A673 (cell line): ENCODE data around the gene FBRS.

Experiments used
- EZH2 ChIP-seq: fragments of 200-600 bp; sonication (generic); IDR thresholded peaks from 2 replicates; pipeline ENCODE4 v1.6.1; 2017; ENCODE audit warnings: borderline replicate concordance, low read depth, mild to moderate bottlenecking, mixed read lengths, antibody characterized with exemption, low read length; ENCODE audit not compliant: poor library complexity, severe bottlenecking
- TF ChIP-seq, protein P1 (sequence below): fragments of 300-800, 200-600 bp; sonication (generic); conservative IDR thresholded peaks from 2 replicates; pipeline ENCODE4 v1.5.1; 2017; ENCODE audit warnings: low read depth, mild to moderate bottlenecking, antibody characterized with exemption, low read length, moderate library complexity, mixed read lengths

DNA sequence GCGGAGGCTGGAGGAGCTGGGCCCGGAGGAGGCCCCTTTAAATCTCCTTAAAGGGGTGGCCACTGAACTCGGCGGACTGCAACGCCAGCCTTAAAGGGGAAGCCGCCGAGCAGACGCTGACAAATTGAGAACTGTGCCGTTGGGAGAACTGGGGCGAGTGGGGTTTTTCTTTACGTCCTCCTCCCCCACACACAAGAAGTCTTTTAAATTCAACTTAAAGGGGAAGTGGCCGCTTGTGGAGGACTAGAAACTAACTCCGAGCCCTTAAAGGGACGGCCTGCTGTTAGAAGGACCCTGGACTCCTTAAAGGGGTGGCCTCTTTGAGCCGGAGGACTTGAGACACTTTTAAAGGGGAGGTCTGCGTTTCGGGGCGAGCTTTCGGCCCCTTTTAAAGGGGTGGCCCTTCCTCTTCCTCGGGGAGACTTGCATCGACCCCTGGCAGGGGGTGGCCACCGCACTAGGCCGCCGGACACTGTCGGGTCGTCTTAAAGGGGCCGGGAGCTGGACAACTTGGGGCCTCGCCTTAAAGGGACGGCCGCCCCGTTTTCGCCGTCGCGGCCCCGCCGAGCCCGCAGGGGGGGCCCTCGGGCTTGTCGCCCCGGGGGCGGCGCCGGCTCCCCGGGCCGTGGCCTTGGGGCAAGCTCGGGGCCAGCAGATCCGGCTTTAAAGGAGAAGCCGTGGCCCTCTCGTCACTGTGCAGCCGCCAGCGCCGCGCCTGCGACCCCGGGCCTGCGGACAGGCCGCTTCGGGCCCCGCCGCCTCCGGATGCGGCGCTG lies 688 bp downstream of the FBRS start:
- TF ChIP-seq, protein P1, sequence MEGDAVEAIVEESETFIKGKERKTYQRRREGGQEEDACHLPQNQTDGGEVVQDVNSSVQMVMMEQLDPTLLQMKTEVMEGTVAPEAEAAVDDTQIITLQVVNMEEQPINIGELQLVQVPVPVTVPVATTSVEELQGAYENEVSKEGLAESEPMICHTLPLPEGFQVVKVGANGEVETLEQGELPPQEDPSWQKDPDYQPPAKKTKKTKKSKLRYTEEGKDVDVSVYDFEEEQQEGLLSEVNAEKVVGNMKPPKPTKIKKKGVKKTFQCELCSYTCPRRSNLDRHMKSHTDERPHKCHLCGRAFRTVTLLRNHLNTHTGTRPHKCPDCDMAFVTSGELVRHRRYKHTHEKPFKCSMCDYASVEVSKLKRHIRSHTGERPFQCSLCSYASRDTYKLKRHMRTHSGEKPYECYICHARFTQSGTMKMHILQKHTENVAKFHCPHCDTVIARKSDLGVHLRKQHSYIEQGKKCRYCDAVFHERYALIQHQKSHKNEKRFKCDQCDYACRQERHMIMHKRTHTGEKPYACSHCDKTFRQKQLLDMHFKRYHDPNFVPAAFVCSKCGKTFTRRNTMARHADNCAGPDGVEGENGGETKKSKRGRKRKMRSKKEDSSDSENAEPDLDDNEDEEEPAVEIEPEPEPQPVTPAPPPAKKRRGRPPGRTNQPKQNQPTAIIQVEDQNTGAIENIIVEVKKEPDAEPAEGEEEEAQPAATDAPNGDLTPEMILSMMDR, result 0 out of 2 replicates have a peak, but pooled peaks have one; percentile 27
- TF ChIP-seq EZH2, result no peak
